HG03135 (cell line): ENCODE measurements around the gene LPCAT1.
"Not testable (repeated sequence)": the region's sequence is repeated elsewhere in the genome, so short reads cannot be mapped to it uniquely, and the experiment has no call there.

Source experiments
- ATAC-seq: cut with Tn5 transposase; IDR thresholded peaks from one replicate; pipeline ENCODE4 v1.9.1; 2021; ENCODE audit warnings: mild to moderate bottlenecking, moderate library complexity; ENCODE audit not compliant: unreplicated experiment

Gene LPCAT1, protein sequence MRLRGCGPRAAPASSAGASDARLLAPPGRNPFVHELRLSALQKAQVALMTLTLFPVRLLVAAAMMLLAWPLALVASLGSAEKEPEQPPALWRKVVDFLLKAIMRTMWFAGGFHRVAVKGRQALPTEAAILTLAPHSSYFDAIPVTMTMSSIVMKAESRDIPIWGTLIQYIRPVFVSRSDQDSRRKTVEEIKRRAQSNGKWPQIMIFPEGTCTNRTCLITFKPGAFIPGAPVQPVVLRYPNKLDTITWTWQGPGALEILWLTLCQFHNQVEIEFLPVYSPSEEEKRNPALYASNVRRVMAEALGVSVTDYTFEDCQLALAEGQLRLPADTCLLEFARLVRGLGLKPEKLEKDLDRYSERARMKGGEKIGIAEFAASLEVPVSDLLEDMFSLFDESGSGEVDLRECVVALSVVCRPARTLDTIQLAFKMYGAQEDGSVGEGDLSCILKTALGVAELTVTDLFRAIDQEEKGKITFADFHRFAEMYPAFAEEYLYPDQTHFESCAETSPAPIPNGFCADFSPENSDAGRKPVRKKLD

DNA sequence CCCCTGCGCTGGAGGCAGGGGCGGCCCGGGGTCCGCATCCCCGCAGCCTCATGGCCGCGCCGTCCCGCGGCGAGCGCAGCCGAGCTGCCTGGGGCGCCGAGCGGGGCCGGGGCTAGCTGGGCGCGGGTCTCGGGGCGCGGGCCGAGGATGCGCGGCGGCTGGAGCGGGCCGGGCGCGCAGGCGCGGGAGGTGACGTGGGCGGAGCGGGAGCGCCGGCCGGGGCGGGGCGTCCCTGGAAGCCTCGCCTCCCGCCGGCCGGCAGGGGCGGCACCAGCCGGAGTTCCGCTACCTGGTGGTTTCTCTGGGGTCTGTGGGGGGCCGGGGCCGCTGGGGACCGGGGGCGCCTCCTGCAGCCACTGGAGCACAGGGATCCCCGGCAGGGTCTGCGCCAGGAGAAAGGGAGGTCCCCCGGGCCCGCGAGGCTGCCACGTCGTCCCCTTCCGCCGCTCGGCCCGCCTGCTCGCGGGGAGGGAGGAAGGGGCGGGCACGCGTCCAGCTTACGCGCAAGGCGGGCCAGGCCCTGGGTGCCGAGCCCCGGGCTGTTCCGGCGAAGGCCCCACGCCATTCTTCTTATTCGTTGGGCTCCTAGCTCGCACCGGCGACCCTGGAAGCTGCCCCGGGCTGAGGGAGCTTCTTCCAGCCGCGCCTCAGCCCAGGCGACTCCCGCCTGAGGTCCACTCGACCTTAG, at the start of gene LPCAT1:
TSS of gene LPCAT1 (minus strand) at position 168 of the 688 bp plus-strand sequence. CDS start at position 52, 116 bp downstream.
- ATAC-seq: peak; percentile 78

DNA sequence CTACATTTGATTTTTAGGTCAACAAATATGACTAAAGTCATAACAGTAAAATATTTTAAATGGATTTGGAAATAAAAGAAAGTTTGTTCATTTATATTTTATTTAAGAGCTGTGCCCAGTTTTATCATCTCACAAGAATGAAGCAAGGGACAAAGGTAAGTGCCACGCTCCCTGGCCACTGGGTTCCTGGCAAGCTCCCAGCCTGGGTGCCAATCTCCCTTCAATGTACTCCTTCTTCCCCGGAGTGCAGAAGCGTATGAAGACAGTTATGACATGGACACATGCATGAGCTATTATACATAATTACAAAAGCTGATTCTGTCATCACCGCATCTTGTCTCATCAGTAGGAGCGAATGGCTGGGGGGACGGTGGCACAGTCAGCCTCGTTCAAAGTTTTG, 48.1 kb upstream of the LPCAT1 start:
- not testable (repeated sequence) for ATAC-seq

DNA sequence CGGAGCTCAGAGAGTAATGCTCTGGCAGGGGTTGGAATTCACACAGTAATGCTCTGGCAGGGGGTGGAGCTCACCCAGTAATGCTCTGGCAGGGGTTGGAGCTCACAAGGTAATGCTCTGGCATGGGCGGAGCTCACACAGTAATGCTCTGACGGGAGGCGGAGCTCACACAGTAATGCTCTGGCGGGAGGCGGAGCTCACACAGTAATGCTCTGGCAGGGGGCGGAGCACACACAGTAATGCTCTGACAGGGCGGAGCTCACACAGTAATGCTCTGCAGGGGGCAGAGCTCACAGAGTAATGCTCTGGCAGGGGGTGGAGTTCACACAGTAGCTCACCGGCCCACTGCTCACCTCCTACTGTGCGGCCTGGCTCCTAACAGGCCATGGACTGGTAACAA, 47.2 kb upstream of the LPCAT1 start:
- ATAC-seq: no peak

DNA sequence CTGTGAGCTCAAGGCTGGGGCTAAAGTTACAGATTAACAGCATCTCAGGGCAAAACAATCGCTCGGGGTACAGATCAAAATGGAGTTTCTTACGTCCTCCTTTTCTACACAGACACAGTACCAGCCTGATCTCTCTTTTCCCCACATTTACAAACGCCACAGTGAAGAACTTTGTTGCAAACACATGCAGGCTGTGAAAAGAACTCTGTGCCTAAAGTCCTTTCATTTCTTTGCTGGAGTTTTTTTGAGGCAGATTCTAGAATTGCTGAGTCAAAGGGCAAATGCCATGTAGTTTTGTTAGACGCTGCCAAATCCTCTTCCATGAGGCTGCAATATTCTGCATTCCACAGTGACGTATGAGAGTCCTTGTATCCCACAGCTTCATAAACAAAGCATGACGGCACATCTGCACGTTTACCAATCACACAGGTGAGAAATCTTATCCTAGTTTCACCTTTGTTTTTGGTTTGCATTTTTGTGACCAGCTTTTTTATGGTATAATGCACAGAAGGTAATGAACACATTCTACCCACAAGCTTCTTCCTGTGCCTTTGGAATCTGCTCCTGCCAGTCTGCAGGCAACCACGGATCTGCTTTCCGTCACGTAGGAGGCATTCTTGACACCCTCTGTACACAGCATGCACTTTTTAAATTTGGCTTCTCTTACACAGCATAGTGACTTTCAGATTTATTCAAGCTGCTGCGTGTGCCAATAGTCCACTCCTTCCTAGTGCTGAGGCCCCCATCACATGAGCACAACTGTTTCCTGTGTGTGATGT, 44.6 kb upstream of the LPCAT1 start:
- no peak for ATAC-seq

DNA sequence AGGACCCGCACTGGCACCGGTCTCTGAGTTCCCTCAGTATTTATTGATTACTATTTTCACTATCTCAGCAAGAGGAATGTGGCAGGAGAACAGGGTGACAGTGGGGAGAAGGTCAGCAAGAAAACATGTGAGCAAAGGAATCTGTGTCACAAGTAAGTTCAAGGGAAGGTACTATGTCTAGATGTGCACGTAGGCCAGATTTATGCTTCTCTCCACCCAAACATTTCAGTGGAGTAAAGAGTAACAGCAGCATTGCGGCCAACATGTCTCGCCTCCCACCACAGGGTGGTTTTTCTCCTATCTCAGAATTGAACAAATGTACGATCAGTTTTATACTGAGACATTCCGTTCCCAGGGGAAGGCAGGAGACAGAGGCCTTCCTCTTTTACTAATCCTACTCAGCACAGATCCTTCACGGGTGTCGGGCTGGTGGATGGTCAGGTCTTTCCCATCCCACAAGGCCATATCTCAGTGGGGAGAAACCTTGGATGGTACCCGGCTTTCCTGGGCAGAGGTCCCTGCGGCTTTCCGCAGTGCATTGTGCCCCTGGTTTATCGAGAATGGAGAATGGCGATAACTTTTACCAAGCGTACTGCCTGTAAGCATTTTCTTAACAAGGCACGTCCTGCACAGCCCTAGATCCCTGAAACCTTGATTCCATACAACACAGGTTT, 43.9 kb upstream of the LPCAT1 start:
- ATAC-seq: not testable (repeated sequence)

DNA sequence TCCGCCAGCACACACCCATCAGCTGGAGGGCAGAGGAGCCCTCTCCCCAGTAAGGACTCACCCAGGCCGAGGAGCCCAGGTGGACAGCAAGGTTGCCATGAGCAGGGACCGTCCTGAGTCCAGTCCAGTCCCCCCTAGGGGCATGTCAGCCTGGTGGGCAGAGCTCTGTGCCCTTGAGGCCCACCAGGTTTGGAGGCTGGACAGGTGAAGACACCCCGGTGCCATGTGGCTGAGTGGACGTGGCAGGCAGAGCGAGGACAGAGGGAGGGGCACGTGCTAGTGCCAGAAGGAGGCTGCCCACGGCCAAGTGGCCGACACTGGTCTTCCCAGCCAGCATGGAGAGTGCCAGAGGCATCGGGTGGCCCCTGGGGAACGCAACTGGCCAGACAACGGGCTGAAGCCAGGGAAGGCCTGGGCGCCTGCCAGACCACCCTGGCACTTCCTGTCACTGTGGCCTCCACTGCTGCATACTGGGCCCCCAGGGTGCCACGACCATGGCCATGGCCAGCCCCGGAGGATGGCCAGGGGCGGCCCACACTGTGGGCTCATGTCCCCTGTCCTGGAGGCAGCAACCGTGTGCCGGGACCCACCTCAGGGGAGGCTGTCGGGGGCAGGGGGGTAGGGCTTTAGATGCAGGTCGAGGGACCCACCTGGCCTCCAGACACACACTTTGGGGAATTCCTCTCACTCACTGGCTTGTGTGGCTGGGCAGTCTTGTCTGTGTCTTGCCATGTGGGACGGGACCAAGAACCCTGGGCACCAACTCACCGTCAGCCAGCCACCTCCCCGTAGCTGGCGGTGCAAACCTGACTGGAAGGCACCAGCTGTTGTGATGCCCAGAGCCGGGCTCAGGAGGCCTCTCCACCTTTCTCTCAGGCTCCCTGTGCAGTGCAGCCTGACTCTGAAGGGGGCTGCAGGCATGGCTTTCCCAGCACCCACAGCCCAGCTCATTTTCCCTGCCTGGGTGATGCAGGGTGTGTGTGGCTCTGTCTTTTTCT, 42.3 kb upstream of the LPCAT1 start:
- no peak for ATAC-seq

DNA sequence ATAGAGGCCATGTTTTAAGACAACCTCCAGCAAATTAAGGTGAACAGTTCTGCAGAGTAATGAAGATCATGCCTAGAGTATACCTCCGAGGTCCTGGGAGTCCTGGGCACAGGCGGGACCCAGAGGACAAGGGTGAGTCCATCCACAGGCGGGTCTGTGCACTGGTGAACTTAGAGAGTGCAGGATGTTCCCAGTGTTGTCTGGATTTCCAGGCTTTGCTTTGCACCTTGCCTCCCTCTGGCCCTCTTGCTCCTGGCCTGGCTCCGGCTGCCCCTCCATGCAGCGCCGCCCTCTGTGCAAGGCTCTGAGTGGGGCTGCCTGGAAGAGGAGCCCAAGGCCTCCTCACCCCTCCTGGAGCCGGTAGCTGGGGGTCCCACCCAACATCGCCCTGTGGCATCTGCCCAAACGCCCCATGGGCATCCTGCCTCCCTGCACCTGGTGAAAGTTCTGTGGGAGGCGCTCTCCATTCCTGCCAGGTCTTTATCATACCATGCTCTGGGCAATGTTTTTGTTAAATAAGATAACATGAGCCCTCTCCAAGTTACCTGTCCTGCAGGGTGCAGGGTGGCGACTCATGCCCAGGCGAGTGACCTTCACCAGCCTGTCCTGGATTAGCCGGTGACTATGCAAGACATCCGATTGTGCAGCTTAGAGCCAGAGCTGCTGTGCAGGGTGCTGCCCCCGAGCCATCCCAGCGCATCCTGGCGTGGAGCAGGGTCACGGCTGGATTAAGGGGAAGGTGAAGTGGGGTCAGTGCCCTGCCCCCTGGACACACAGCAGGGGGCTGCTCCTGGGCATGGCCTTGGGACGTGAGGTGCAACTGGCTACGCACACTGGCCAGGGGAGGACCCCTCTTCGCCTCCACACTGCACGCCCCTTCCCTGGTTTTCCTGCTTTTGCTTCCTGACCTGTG, 41.3 kb upstream of the LPCAT1 start:
- ATAC-seq: no peak

DNA sequence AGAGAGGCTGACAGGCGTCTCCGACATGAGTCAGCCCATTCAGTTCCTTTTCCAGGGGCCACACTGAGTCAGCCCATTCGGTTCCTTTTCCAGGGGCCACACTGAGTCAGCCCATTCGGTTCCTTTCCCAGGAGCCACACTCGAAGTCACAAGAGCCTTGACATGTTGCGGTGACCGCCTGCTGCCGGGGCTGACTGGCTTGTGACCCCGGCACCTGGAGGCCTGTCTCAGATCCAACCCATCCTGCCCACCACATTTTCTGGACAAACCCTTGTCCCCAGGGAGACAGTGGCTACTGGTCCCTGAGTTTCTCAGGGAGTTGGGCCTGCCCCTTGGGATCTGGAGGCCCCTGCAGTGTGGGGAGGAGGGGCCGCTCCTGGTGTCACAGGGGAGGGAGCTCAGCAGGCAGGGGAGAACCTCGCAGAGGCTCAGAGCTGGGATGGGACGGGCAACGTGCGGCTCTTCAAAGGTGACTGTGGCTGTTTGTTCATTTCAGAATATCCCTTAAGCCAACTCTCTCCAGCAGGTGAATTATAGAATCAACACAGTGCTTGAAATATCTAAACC, 40.5 kb upstream of the LPCAT1 start:
- ATAC-seq: no peak

DNA sequence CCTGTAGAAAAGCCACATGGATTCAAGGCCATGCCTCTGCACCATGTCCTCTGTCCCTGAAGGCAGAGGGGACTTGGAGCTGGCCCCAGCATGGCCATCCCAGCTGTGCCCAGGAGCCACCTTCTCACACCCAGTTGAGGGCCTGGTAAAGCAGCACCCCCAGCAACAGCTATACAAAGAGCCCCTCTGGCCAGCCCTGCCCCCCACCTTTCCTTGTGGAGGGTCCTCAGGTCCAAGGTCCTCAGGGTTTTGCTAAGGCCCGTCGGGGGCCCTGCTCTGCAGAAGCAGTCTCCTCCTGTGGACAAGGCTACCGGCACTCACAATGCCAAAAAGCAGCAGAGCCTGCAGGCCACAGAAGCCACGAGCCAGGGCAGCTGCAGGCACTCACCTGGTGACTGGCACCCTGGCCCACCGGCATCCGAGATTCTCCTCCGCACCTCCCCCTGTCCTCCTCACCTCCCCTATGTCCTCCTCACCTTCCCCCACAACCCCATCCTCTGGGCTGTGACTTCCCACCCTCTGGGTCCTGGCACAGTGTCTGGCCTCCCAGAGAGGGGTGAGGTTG, 39.9 kb upstream of the LPCAT1 start:
- no peak for ATAC-seq

DNA sequence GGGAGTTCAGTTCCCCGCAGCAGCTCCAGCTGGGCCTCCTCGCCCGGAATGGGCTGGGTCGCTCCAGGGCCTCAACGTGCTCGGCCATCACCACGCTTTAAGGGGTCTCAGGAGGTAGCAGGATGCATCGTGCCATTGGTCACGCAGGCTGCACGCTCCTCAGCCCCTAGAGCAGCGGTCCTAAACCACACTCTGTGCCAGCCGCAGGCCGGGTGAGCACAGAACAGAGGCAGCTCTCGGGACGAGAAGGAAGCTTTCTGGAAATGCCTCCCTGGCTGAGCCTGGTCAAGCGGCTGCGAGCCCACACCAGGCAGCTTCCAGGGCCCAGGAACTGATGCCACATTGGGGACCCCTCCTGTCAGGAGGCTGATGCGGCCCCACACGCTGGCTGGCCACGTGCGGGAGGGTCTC, 39.3 kb upstream of the LPCAT1 start:
- no peak for ATAC-seq

DNA sequence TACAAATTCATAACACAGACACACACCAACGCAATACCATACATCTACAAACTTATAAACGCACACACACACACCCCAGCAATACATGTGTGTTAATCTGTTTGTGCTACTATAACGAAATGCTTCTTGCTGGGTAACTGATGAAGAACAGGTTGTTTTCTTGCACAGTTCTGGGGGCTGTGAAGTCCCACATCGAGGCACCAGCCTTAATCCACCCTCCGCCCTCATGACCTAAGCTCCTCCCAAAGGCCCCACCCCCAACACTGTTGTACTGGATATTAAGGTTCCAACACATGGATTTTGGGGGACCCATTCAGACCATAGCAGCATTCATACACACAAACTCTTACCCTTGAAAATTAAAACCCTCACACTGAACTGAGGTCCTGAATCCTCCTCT, 38.8 kb upstream of the LPCAT1 start:
- ATAC-seq: no peak

DNA sequence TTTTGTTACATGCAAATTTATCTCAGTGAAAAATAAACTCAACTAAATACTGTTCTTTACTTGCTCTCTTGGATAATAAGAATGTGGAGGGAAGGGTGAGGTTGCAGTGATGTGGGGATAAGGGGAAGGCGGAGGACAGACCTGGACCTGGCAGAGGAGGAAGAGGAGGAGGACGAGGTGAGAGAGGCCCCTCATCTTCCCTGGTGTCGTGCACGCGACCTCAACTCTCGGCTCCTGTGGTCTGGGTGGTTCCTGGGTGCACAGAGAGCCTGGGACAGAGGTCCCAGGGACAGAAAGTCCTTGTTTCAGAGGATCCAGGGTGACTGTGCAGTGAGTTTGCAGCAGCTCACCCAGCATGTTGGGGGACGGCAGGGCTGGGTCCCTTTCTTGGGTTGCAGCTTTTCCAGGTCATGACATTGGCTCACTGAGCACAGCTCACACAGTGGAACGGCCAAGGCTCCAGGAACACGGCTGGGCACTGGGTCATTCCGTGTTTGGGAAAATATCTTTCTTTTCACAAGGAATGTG, 37.7 kb upstream of the LPCAT1 start:
- ATAC-seq: no peak

DNA sequence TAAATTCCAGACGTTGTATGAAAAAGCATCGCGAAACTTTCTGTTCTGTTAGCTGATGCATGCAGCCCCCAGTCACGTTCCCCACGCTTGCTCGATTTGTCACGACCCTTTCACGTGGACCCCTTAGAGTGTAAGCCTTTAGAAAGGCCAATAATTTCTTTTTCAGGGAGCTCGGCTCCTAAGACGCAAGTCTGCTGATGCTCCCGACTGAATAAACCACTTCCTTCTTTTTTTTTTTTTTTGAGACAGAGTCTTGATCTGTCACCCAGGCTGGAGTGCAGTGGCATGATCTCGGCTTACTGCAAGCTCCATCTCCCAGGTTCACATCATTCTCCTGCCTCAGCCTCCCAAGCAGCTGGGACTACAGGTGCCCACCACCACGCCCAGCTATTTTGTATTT, 36.7 kb upstream of the LPCAT1 start:
- ATAC-seq: not testable (repeated sequence)

DNA sequence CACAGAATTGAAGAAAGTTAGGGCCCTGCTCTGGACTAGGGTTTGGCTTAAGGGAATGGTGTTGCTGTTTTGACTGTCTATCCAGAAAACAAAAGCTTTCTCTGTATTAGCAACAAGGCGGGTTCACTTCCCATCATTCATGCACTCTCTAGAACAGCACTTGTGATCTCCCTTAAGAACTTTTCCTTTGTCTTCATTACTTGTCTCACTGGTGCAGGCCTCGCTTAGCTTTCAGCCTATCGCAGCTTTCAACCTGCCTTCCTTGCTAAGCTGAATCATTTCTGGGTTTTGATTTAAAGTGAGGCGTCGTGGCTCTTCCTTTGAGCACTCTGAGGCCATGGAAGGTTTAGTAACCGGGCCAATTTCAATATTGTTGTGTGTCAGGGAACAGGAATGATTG, 35.2 kb upstream of the LPCAT1 start:
- no peak for ATAC-seq

DNA sequence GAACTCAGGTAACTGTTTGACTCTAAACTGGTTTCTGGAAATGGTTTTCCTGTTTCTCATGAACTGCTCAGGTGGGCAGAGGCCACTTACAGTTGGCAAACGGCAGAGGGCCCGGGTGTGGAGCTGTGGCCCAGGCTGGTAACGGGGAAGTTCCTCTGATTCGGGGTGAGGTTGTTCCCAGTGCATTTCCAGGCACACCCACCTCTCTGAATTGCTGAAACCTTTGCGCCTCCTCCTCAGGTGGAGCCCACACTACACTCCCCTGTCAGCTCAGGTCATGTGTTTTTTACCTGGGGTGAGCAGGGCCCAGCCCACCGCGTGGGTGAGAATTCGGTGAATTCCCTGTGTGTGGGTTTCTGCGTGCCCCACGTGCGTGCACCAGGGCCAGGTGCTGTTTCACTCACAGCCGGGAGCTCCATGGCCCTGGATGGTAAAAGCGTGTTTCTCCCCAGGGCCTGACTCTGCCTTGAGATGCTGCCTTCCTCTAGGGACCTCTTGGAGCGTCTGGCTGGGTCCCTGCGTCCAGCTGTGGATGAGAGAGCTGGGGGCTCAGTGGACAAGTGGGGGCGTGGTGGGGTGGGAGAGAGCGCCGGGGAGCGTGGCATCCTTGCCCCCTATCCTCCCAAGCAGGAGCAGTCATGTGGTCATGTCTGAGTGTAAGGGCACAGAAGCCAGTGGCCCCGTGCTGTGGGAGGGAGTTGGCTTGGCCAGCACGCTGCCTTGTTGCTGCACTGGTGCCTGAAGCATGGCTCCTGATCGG, 33.5 kb upstream of the LPCAT1 start:
- no peak for ATAC-seq

DNA sequence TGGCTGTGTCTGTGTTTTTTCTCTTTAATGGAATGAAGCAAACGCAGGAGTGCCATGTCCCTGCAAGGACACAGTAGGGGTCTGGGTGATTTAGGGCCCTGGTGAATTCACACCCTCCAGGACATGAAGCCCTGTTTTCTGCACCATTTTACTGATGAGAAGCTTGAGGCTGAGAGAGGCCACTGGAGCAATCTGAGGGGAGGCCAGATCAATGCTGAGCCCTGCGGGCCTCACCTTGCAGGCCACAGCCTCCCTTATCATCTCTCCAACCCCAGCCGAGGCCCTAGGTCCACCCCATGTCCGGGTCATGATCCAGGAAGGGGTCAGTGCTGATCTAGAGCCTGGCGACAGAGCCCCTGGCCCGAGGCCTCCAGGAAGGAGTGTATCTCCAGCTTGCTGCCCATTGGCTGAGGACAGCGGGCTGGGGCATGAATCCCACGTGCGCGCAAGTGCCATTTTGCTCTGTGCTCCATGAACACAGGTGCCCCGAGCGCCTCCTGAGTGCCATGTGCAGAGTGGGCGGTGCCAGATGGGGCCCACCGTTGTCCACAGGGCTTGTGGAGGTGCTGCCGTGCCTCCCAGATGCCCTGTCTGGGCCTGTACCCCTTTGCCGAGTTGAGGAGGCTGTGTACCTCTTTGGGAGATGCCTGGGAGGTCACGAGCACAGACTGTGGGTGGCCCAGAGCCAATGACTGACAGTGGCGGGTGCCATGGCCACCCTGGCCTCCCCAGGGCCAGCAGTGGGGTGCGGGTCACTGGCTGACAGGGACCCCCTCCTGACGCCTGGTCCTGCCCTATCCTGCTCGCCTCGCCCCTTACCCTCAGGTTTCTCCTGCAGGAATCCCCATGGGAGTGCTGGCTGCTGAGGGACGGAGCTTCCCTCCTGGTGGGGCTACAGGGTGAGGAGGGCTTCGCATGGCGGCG, 32.3 kb upstream of the LPCAT1 start:
- no peak for ATAC-seq
